Testis (tissue), 3 donors: ENCODE data around the gene FGF19. TPM values are rescaled to one million over a fixed set of nuclear protein-coding genes. Genes with fewer than 3 reads are reported as not detected.

ENCODE experiments used
- DNase-seq: peaks from one replicate; pipeline ENCODE4 v3.0.0-alpha.2; 2019
- H3K27ac ChIP-seq, 2 donors: fragments of 200-600 bp; sonication (generic); one replicate each; pipeline ENCODE4 v1.5.1; 2019
- H3K27me3 ChIP-seq: fragments of 200-600 bp; sonication (generic); one replicate; pipeline ENCODE4 v1.5.1; 2019
- H3K36me3 ChIP-seq: fragments of 200-600 bp; sonication (generic); one replicate; pipeline ENCODE4 v1.5.1; 2017; ENCODE audit warnings: low read depth; ENCODE audit errors: missing control alignments
- H3K4me1 ChIP-seq: fragments of 200-600 bp; sonication (generic); one replicate; pipeline ENCODE4 v1.5.1; 2019
- H3K4me3 ChIP-seq, 2 donors: fragments of 200-600 bp; sonication (generic); one replicate each; pipeline ENCODE4 v1.5.1; 2017 to 2019
- H3K9me3 ChIP-seq: fragments of 200-600 bp; sonication (generic); one replicate; pipeline ENCODE4 v1.5.1; 2017
- CTCF ChIP-seq, 3 experiments: fragments of 450-650 bp in 2 of 3; fragments of 200-600 bp in 1 of 3; sonication (generic) in 1 of 3; IDR thresholded peaks; one replicate each; pipeline ENCODE4 v1.5.1; 2016 to 2019; ENCODE audit warnings: antibody characterized with exemption in 3 of 3, mild to moderate bottlenecking in 2 of 3, moderate library complexity in 1 of 3
- POLR2A ChIP-seq: fragments of 450-650 bp; IDR thresholded peaks from one replicate; pipeline ENCODE4 v1.6.1; 2017; ENCODE audit warnings: antibody characterized with exemption, mild to moderate bottlenecking, moderate library complexity
- WGBS, 2 donors: methylation state at CpG; one replicate each; pipeline ENCODE4 v1.1.5; 2018; 5-methylcytosine and 5-hydroxymethylcytosine counted together
- intact Hi-C: fragments of 100-400 bp; cut with DNase I; formaldehyde crosslinking; loops from one replicate; pipeline ENCODE4 v1.15.1; 2023; ENCODE audit warnings: low total_unique reads
- polyA plus RNA-seq: library from polyadenylated mRNA; stranded (reverse); fragments of 350-450 nt; fragmentation: Illumina TruSeq; extraction: RNeasy Lipid Tissue Mini Kit (QIAGEN cat#74804); gene quantifications from one replicate; pipeline ENCODE4 v1.2.3, GENCODE V29; 2014; ENCODE audit warnings: low read depth, low replicate concordance; ENCODE audit not compliant: insufficient read depth
- total RNA-seq, 2 donors: library from RNA; depleted of rRNA; stranded (reverse); fragments of >200 nt; gene quantifications; one replicate each; pipeline ENCODE4 v1.2.3, GENCODE V29; 2016

Gene FGF19
- total and polyA plus RNA-seq, 3 donors from 2014 or later, result 0.31 to 0.37 (median 0.31) TPM

- peaks cover 3% of the 10 kb centered on the region for H3K4me1 ChIP-seq
- intact Hi-C loops, result no loop called here
- H3K27ac ChIP-seq, result no peak overlapping the region
- DNase-seq, result no peak
- WGBS, 2 donors, result 44 to 49% methylated on average over 14 of the region's 14 CpGs
- H3K4me3 ChIP-seq, result no peak overlapping the region
- no peaks in the 10 kb centered on the region for H3K27me3 ChIP-seq
- H3K36me3 ChIP-seq, result no peaks in the 10 kb centered on the region
- H3K9me3 ChIP-seq, result no peaks in the 10 kb centered on the region
- TF ChIP-seq CTCF (IDR thresholded peaks at IDR 0.05), result no peak
- no peak for TF ChIP-seq POLR2A
Measured at GRCh38 chr11:69721106-69721505, 17.3 kb upstream of the FGF19 start.

- DNase-seq, result no peak
- H3K27me3 ChIP-seq, result no peaks in the 10 kb centered on the region
- H3K4me1 ChIP-seq, result peaks cover 3% of the 10 kb centered on the region
- TF ChIP-seq CTCF (IDR thresholded peaks at IDR 0.05), result no peak
- no peak for TF ChIP-seq POLR2A
- H3K9me3 ChIP-seq, result no peaks in the 10 kb centered on the region
- no peaks in the 10 kb centered on the region for H3K36me3 ChIP-seq
- intact Hi-C loops, result no loop called here
- WGBS, 2 donors, result 84 to 91% methylated on average over 6 of the region's 8 CpGs
- H3K4me3 ChIP-seq, result no peak overlapping the region
- no peak overlapping the region for H3K27ac ChIP-seq
Measured at GRCh38 chr11:69718912-69719311, 15.1 kb upstream of the FGF19 start.

- Histone ChIP-seq H3K36me3 (no peaks in the 10 kb centered on the region), H3K27ac (no peak overlapping the region), H3K27me3 (no peaks in the 10 kb centered on the region), H3K4me3 (no peak overlapping the region), H3K4me1 (peaks cover 3% of the 10 kb centered on the region), H3K9me3 (no peaks in the 10 kb centered on the region)
- TF ChIP-seq POLR2A, result no peak
- peak in 2 of 3 experiments; percentile 10 to 40 for TF ChIP-seq CTCF (IDR thresholded peaks at IDR 0.05)
- intact Hi-C loops, result no loop called here
- peak; percentile 42 for DNase-seq
- WGBS, 2 donors, result 39 to 40% methylated on average over 1 to 12 of the region's 13 CpGs
Measured at GRCh38 chr11:69718147-69718546, 14.3 kb upstream of the FGF19 start.

GRCh38 chr11:69716891-69717747, 13.3 kb upstream of the FGF19 start:
- peaks cover 3% of the 10 kb centered on the region for H3K4me1 ChIP-seq
- WGBS, 2 donors, result 69 to 71% methylated on average over 6 of the region's 6 CpGs
- intact Hi-C loops, result no loop called here
- no peaks in the 10 kb centered on the region for H3K27me3 ChIP-seq
- no peaks in the 10 kb centered on the region for H3K9me3 ChIP-seq
- H3K36me3 ChIP-seq, result no peaks in the 10 kb centered on the region
- DNase-seq, result no peak
- TF ChIP-seq CTCF (IDR thresholded peaks at IDR 0.05) (no peak), POLR2A (no peak)
- H3K4me3 ChIP-seq, result no peak overlapping the region
- H3K27ac ChIP-seq, result no peak overlapping the region

- H3K4me1 ChIP-seq, result peaks cover 2% of the 10 kb centered on the region
- H3K27me3 ChIP-seq, result no peaks in the 10 kb centered on the region
- intact Hi-C loops, result no loop called here
- 83 to 89% methylated on average over 10 to 11 of the region's 11 CpGs for WGBS, 2 donors
- no peak overlapping the region for H3K4me3 ChIP-seq
- H3K27ac ChIP-seq, result no peak overlapping the region
- no peak for DNase-seq
- no peaks in the 10 kb centered on the region for H3K9me3 ChIP-seq
- TF ChIP-seq POLR2A, result no peak
- TF ChIP-seq CTCF (IDR thresholded peaks at IDR 0.05), result no peak
- no peaks in the 10 kb centered on the region for H3K36me3 ChIP-seq
Measured at GRCh38 chr11:69716099-69716498, 12.3 kb upstream of the FGF19 start.
